Measurements from ENCODE around the gene KPNA4.
A peak's percentile ranks its signal among the peaks of the same experiment; 100 is the strongest.
"Not testable (repeated sequence)": the region's sequence is repeated elsewhere in the genome, so short reads cannot be mapped to it uniquely, and the experiment has no call there.

Gene KPNA4

GRCh38 chr3:160482796-160483195, 82.6 kb downstream of the KPNA4 start:
- DNase-seq, result no peak

GRCh38 chr3:160481856-160482255, 83.5 kb downstream of the KPNA4 start:
- DNase-seq, result no peak

DNA sequence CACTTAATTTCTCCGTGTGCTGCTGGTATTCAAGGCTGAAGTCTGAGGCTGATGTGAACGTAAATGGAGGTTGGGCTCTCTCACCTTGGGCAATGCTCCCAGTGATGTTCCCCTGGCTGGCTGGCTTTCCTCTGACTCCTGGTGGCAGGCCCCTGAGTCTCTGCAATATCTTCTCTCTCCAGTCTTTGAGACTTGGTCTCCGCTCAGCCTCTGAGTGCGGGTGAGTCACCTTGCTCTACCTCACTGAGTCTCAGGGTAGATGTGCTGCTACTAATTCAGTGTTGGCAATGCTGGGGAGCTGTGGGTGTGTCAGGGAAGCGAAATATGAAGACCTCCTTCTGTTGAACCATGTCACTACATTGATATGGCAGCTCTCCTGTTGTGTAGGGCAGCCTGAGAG, 84.4 kb downstream of the KPNA4 start:
- no peak for DNase-seq

GRCh38 chr3:160479376-160479775, 86.0 kb downstream of the KPNA4 start:
- no peak for DNase-seq

DNA sequence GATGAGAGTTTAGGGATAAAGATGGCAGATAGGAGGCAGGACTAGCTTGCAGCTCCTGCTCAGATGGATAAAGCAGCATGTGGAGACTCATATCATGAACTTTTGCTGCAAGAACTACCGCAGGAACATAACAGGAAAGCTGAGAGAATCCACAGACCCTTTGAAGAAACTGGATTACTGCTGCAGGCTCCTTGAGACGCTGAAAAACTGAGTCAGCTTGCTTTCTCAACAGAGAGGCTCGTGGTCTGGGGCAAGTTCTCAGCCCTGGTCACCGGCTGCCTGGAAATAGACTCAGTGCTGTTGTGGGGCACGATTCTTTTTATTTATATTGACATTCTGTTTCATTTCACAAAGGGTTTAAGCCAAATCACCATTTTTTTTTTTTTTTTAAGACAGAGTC, 87.0 kb downstream of the KPNA4 start:
- no peak for DNase-seq

DNA sequence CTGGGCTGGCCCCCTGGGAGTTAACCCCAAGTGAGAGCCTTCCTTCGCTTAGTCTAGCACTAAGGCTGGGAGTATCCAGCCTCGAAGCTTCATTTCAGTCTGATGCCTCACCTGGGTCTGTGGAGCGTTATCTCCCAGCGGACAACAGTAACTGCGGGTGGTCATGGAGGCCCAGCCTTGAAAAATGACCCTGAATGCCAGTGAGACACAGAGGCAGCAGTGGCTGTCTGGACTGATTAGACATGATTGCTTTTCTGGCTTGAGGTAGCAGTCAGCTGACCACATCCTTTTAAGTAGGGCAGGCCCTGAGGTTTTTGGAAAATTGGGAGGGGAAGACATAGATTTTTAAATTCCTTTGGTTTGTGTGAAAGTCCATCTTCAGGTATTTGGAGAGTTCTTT, 87.6 kb downstream of the KPNA4 start:
- no peak for DNase-seq

DNA sequence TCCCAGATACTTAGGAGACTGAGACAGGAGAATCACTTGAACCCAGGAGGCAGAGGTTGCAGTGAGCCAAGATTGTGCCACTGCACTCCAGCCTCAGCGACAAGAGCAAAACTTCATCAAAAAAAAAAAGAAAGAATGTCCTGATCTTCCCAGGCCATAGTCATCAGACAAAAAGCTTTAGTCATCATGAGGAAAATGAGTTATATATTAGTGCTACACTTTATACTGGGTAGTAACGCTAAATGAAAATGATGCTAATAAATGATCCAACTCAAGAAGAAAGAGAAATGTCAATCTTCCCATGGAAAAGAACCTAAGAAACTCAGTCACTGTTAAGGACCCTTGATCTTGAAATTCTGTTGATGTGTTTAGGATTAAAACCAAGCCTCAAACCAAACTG, 89.5 kb downstream of the KPNA4 start:
- DNase-seq, result no peak

GRCh38 chr3:160475153-160475552, 90.2 kb downstream of the KPNA4 start:
- no peak for DNase-seq

DNA sequence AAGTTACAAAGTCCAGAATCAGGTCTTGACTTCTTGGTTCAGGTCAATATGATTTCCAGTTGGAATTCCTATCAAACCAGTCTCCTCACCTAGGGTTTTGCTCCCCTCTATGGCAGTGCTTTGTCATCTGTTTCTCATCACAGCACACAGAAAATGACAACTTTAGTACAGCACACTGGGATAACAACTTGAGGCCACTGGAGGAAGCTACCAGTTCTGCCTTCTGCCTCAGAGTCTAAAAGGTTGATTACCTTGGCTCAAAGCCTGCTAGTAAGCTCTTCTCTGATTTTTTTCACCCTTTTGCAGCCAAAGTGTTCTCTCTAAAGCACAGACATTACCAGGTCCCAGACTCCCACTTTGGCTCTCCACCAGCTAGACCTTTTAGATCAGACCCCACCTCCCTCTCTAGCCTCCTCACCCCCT, 90.9 kb downstream of the KPNA4 start:
- no peak for DNase-seq

- no peak for DNase-seq
Observed at GRCh38 chr3:160473978-160474377, 91.4 kb downstream of the KPNA4 start.

DNA sequence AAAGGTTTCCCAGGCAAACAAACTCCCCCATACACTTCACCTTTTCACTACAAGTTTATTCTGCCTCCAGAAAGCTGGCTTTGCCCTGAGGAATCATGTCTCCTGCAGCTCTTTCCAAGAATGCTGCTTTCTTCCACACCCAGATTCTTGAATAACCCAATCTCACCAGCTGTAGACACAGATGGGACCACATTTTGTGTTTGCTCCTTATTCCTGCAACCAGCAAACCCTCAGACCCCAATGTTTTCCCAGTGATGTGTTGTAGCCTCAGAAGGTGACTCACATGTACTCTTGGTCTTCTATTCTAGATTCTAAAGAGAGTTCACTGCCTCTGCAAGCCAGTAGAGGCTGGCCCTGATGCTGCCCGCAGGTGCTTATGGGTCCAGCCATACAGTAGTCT, 92.2 kb downstream of the KPNA4 start:
- no peak for DNase-seq

- no peak for DNase-seq
Observed at GRCh38 chr3:160472344-160472743, 93.0 kb downstream of the KPNA4 start.

DNA sequence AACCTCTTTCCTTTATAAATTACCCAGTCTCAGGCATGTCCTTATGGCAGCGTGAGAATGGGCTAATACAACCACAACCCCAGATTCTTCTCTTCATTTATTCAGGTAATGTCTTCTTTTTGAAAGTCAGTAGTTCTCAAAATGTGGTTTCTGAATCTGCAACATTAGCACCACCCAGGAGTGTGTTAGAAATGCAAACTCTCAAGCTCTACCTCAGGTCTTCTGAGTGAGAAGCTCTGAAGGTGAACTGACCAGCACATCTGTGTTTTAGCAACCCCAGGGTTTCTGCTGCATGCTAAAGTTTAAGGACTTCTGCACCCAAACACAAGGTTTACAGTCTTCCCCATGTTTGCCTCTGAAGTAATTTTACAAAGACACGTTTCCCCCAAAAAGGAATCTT, 93.5 kb downstream of the KPNA4 start:
- DNase-seq, result no peak

- DNase-seq, result no peak
Observed at GRCh38 chr3:160470181-160470580, 95.2 kb downstream of the KPNA4 start.

GRCh38 chr3:160464971-160465370, 100.4 kb downstream of the KPNA4 start:
- no peak for DNase-seq

DNA sequence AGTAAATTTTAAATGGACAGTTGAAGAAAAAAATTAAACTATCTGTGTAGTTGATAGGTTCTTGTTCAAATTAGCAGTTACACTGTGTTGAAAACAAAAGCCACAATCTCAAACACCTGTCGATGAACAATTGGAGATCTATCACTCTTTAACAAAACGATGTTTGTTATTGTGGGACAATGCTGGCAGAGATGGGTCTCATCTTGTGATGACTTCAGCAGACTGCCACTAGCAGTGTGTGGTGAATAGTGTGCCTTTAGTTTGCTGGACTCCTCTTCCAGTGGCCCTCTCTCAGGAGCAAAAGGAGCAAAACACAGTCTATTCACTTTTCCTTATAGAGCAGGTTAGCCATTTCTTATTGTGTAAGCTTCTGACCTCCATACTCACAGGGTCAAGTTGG, 101.0 kb downstream of the KPNA4 start:
- no peak for DNase-seq

- DNase-seq, result no peak
Observed at GRCh38 chr3:160460033-160460432, 105.3 kb downstream of the KPNA4 start.

DNA sequence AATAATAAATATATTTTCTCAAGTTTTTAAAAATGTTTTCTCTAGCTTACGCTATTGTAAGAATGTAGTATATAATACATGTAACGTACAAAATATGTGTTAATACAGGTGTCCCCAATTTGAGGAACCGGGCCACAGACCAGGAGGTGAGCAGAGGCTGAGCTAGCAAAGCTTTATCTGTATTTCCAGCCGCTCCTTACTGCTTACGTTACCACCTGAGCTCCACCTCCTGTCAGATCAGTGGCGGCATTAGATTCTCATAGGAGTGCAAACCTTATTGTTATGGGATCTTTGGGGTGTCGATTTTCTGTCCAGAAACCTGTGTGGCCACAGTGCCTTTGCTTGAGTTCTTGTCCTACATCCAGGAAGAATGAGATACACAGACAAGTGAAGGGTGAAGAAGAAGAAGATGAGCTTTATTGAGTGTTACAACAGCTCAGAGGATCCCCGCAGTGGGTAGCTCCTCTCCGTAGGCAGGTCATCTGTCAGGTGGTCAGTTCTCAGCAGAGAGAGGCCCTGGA, 105.9 kb downstream of the KPNA4 start:
- no peak for DNase-seq

DNA sequence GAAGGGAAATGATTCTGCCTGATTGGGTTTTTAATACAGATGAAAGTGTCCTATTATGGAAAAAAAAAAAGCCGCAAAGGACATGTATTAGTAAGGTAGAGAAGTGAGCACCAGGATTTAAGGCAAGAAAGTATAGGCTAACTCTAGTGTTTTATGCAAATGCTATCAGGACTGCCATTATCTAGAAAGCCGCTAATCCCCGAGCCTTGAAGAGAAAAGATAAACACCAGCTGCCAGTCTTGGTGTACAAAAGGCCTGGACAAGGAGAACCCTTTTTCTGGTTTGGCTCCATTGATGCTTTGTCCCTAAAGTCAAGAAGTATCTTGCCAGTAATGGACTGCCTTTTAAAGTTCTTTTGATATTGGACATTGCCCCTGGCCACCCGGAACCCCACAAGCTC, 107.2 kb downstream of the KPNA4 start:
- DNase-seq, result no peak

DNA sequence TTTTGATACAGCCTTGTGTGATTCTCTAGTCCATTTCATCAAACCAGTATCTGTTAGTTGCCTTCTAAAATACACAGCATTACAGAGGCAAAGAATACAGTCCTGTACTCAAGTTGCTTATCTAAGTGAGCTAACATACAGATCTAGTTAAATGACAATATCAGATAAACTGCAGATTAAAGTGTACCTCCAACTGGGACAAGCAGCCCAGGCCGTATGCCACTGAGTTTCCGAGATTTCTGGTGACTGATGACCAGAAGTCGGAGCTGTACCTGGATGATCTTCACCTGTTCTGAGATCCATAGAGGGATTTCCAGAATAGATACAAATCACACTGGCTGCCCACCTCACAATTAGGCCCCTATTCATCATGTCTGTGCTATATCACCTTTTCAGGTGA, 109.5 kb downstream of the KPNA4 start:
- no peak for DNase-seq

GRCh38 chr3:160454995-160455394, 110.4 kb downstream of the KPNA4 start:
- DNase-seq, result no peak

DNA sequence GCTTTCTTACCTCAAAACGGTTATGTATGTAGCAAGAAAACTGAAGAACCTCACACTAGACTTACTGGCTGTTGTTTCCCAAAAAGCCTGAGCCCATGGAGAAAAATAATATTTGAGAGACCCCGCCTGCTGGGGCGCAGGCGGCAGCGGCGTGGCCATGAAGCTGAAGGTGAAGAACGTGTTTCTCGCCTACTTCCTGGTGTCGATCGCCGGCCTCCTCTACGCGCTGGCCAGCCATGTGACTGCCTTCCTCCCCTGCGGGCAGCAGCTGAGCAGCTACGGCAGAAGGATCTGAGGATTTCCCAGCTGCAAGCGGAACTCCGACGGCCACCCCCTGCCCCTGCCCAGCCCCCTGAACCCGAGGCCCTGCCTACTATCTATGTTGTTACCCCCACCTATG, 113.1 kb downstream of the KPNA4 start:
- not testable (repeated sequence) for DNase-seq

DNA sequence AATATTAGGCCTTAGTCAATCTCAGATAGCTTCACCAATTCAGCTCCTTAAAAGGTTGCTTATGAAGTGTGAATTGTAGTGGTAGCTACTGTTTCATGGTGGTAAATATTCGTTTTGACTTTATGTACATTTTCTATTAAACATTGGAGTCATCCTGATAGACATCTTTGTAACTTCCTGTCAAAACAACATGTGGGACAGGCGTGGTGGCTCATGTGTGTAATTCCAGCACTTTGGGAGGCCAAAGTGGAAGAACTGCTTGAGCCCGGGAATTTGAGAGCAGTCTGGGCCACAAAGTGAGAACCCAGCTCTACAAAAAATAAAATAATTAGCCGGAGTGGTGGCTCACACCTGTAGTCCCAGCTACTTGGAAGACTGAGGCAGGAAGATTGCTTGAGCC, 113.8 kb downstream of the KPNA4 start:
- DNase-seq, result no peak

DNA sequence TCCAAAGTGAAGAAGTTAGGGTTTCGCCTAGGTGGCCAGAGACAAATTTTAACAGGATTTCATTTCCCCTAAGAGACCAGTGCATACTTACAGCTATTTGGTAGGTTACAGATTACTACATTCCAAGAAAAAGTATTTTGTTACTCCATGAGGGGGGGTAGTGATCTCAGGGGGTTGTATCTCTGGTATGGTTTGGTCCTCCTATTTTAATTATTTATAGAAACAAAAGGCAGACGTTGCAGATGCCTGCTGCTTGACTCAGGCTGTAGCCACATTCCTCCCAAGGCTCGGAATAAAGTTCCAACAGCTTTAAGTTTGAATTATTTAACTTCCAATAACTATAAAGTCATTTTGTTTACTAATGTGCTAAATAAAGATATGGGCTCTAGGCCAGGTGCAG, 114.5 kb downstream of the KPNA4 start:
- no peak for DNase-seq

DNA sequence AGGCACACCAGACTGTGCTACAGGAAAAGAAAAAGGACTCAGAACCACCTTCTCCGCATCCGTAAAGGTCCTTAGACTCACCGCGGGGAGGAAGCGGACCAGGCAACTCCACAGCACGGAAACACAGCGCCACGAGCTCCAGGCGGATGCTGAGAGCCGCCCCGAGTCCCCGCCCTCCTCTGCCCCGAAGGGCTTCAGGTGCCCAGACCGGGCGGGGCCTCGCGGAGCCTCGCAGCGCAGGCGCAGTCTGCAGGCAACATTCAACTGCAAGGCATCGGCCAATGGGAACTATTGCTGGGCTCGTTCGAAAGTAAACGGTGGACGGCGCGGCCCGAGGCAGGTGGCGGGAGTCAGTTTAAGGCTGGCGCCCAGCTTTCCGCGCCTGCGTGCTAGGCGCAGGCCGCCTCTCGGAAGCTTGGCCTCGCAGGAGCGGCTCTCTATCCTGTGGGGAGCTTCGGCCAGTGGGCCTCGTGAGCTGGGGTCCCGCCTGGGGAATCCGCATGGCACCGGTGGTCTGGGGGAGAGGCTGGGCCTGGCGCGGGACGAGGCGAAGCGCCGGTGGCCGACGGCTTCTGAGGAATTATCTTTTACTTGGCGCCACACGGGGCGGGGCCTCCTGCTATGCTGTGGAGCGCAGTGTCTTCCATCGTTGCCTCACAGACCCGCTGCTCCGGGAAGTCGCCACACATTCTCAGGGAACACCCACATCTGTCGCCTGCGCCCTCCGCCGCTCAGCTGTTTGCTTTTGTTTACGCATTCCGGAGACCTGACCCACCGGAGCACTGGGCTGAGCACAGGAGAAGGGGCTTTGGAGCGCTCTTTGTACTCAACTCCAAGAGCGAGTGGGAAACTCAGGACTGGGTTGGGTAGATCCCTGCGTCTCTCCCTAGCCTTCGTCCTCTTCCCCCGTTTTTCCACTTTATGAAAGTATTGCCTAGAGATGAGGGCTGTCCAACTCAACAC, 115.5 kb downstream of the KPNA4 start, which contains the start of gene TRIM59:
Gene TRIM59, minus strand, starts transcription at position 151 of the 963 bp plus-strand sequence. CDS start 10,603 bp downstream, outside the sequence.
- DNase-seq, result peak; percentile 90 to 97

Data from NCI-H526 (cell line).